BE2C (cell line): ENCODE results near the gene ASCC2.
A peak's percentile ranks its signal among the peaks of the same experiment; 100 is the strongest.

Experiments used
- DNase-seq: peaks from one replicate; pipeline ENCODE4 v3.0.0-alpha.2; 2020
- H3K27me3 ChIP-seq: fragments of 250-450 bp; sonication (Bioruptor Pico); 2 replicates; pipeline ENCODE4 v1.5.1; 2020; ENCODE audit warnings: mild to moderate bottlenecking
- H3K36me3 ChIP-seq: fragments of 250-450 bp; sonication (Bioruptor Pico); 2 replicates; pipeline ENCODE4 v1.5.1; 2020; ENCODE audit warnings: mild to moderate bottlenecking
- H3K4me1 ChIP-seq: fragments of 250-450 bp; sonication (Bioruptor Pico); 2 replicates; pipeline ENCODE4 v1.5.1; 2020
- H3K4me3 ChIP-seq: 2 replicates; pipeline ENCODE4 v1.5.1; 2011; ENCODE audit warnings: low read depth, low read length
- H3K9me3 ChIP-seq: fragments of 250-450 bp; sonication (Bioruptor Pico); 2 replicates; pipeline ENCODE4 v1.5.1; 2020
- CTCF ChIP-seq: IDR thresholded peaks from 2 replicates; pipeline ENCODE4 v1.5.1; 2012; ENCODE audit warnings: mild to moderate bottlenecking, low read depth, low read length

Gene ASCC2

DNA sequence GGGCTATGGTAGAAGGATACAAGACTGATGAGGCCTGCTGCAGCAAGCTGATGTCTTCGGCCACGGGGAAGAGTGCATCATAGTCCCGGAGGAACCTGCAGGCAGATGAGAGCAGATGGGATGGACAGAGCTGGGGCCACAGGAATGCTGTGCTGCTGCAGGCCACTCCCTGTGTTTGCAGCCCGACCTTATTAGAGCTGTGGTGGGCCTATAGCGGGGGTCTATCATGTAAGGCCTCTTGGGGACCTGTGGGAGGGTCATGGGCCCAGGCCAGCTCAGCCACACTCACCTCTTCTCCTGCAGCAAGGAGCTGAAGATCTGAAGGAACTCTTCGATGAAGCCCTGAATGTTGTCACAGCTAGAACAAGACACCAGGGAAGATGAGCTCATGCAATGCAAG lies 31.9 kb downstream of the ASCC2 start:
- H3K4me3 ChIP-seq: no peak overlapping the region

DNA sequence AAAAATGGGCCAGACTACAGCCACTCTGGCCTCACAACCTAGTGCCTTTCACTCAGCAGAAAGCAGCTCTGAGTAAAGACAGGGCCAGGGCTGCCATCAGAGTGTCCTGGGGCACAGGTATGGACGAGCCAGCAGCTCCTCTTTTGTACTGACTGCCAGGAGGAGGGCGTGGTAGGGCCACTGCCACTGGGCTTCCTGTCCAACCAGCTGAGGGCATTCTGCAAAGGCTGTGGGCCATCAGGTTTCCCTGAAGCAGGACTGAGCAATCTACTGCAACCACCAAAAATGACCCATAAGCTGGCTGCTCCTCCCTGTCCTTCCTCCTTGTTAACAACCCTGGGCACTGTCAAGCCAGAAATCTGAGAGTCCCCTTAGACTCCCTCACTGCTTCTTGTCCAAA lies 33.1 kb downstream of the ASCC2 start:
- Histone ChIP-seq H3K36me3 (peaks cover 71% of the 10 kb centered on the region), H3K9me3 (no peaks in the 10 kb centered on the region), H3K27me3 (no peaks in the 10 kb centered on the region), H3K4me1 (no peaks in the 10 kb centered on the region), H3K4me3 (no peak overlapping the region)
- DNase-seq: no peak
- no peak for TF ChIP-seq CTCF

More for the DNA sequence above, 31.9 kb downstream of the ASCC2 start:
- no peak for TF ChIP-seq CTCF
- DNase-seq: no peak
- no peaks in the 10 kb centered on the region; the same call in 1 of the 2 replicates for H3K27me3 ChIP-seq
- no peaks in the 10 kb centered on the region for H3K9me3 ChIP-seq
- no peaks in the 10 kb centered on the region for H3K4me1 ChIP-seq
- peaks cover 71% of the 10 kb centered on the region for H3K36me3 ChIP-seq

DNA sequence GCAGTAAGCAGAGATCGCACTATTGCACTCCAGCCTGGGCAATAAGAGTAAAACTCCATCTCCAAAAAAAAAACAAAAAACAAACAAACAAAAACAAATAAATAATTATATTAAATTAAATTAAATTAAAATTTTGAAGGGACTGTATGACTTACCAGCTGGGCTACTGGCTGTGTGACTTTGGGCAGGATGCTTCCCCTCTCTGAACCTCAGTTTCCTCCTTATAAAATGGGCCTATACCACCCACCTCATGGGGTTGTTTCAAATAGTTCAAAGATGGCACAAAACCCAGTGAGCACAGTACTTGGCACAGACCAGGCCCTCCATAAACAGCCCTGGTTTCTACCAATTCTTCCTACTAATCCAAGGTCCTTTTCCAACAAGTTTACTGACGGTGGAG lies 34.9 kb downstream of the ASCC2 start:
- Histone ChIP-seq H3K27me3 (no peaks in the 10 kb centered on the region), H3K36me3 (peaks cover 78% of the 10 kb centered on the region), H3K4me1 (peaks cover 16% of the 10 kb centered on the region), H3K4me3 (no peak overlapping the region), H3K9me3 (no peaks in the 10 kb centered on the region)
- TF ChIP-seq CTCF: no peak
- no peak for DNase-seq

DNA sequence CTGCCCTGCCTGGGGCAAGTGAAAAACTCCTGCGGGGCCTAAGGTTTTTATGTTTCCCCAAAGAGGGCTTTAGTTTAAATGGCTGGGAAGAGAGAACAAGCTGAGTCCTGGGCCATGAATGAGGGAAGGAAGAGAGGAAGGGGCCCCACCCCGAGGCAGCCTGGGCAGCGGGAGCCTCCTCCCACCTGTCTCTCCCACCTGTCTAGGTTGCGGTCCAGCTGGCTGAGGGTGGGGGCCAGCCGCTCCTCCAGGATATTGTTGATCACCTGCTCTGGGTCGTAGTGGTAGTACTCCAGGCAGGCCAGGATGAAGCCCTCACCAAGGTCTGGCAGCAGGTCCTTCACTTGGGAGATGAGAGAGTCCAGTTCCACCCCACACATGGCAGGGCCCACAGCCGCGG lies 36.3 kb downstream of the ASCC2 start:
- H3K27me3 ChIP-seq: no peaks in the 10 kb centered on the region
- TF ChIP-seq CTCF: no peak
- DNase-seq: no peak
- H3K36me3 ChIP-seq: peaks cover 70% of the 10 kb centered on the region
- no peak overlapping the region for H3K4me3 ChIP-seq
- H3K9me3 ChIP-seq: no peaks in the 10 kb centered on the region
- H3K4me1 ChIP-seq: peaks cover 16% of the 10 kb centered on the region

DNA sequence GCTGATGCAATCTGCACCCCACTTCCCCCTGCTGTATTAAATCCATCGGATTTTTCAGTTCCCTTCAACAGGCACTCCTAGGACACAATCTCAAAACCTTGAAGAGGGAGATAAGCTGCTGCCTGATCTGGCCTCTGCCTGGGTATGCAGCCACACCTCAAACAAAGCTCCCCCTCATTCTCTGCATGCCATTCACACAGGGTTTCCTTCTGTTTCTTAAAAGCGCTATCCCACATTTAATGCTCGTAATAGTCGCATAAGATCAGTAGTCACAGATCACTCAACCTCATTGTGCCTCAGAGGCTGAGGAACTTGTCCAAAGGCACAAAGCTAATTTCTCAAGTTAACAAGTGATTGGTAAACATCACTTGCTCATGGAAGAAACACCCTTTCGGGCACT lies 36.9 kb downstream of the ASCC2 start:
- DNase-seq: no peak
- Histone ChIP-seq H3K36me3 (peaks cover 69% of the 10 kb centered on the region), H3K4me1 (peaks cover 16% of the 10 kb centered on the region), H3K4me3 (no peak overlapping the region), H3K27me3 (no peaks in the 10 kb centered on the region), H3K9me3 (no peaks in the 10 kb centered on the region)
- TF ChIP-seq CTCF: no peak

GRCh38 chr22:29799217-29799680 lies 38.8 kb downstream of the ASCC2 start:
- TF ChIP-seq CTCF: 0 out of 2 replicates have a peak, but pooled peaks have one; percentile 3
- Histone ChIP-seq H3K4me3 (no peak overlapping the region), H3K36me3 (peaks cover 53% of the 10 kb centered on the region), H3K4me1 (peaks cover 16% of the 10 kb centered on the region), H3K9me3 (no peaks in the 10 kb centered on the region), H3K27me3 (no peaks in the 10 kb centered on the region)
- DNase-seq: peak; percentile 78
